DMS79 (cell line): ENCODE results near the gene RRP9.
"Not testable (repeated sequence)": the region's sequence is repeated elsewhere in the genome, so short reads cannot be mapped to it uniquely, and the experiment has no call there.

Experiments used
- DNase-seq: peaks from one replicate; lab custom pipeline; 2025; lab: John Stamatoyannopoulos, UW

RRP9 gene

GRCh38 chr3:51938780-51939425 lies 2.8 kb downstream of the RRP9 start:
- no peak for DNase-seq

- no peak for DNase-seq
These were observed 3.9 kb downstream of the RRP9 start for GRCh38 chr3:51937611-51938450.

GRCh38 chr3:51937014-51937413 lies 4.7 kb downstream of the RRP9 start:
- no peak for DNase-seq

- no peak for DNase-seq
These were observed 5.6 kb downstream of the RRP9 start for GRCh38 chr3:51935886-51936755.

GRCh38 chr3:51934991-51935885 lies 6.5 kb downstream of the RRP9 start:
- DNase-seq: no peak

- DNase-seq: no peak
These were observed 7.4 kb downstream of the RRP9 start for GRCh38 chr3:51934139-51934850.

GRCh38 chr3:51933471-51934138 lies 8.1 kb downstream of the RRP9 start:
- no peak for DNase-seq

- no peak for DNase-seq
These were observed 9.0 kb downstream of the RRP9 start for GRCh38 chr3:51932471-51933370.

- DNase-seq: no peak
These were observed 9.9 kb downstream of the RRP9 start for GRCh38 chr3:51931756-51932155.

- no peak for DNase-seq
These were observed 11.3 kb downstream of the RRP9 start for GRCh38 chr3:51930439-51930838.

- DNase-seq: no peak
These were observed 12.2 kb downstream of the RRP9 start for GRCh38 chr3:51929420-51930003.

GRCh38 chr3:51928981-51929380 lies 12.7 kb downstream of the RRP9 start:
- DNase-seq: not testable (repeated sequence)

GRCh38 chr3:51928438-51928837 lies 13.3 kb downstream of the RRP9 start:
- DNase-seq: no peak

GRCh38 chr3:51927061-51927977 lies 14.4 kb downstream of the RRP9 start:
- DNase-seq: no peak

- DNase-seq: no peak
These were observed 20.6 kb downstream of the RRP9 start for GRCh38 chr3:51921081-51921578.

GRCh38 chr3:51916418-51916817 lies 25.3 kb downstream of the RRP9 start:
- no peak for DNase-seq

GRCh38 chr3:51908026-51908425 lies 33.7 kb downstream of the RRP9 start:
- DNase-seq: no peak
